Upper lobe of left lung (tissue), 6 donors: Measurements from ENCODE around the gene BMI1. TPM values are rescaled to one million over a fixed set of nuclear protein-coding genes. Genes with fewer than 3 reads are reported as not detected.

Experiments used
- ATAC-seq, 2 donors: fragments of 200-7000 bp; cut with Tn5 transposase; one replicate each; pipeline ENCODE4 v1.9.1; 2022; ENCODE audit warnings: mild to moderate bottlenecking in 2 of 2, moderate library complexity in 2 of 2; ENCODE audit not compliant: low FRiP score in 2 of 2
- DNase-seq, 2 donors: peaks; one replicate each; pipeline ENCODE4 v3.0.0-alpha.2; 2019 to 2020
- H3K27ac ChIP-seq, 4 donors: fragments of 200-600 bp; sonication (generic); one replicate each; pipeline ENCODE4 v1.5.1; 2016 to 2019
- H3K27me3 ChIP-seq, 4 donors: fragments of 200-600 bp; sonication (generic); one replicate each; pipeline ENCODE4 v1.5.1; 2017 to 2019
- H3K36me3 ChIP-seq, 4 donors: fragments of 200-600 bp; sonication (generic); one replicate each; pipeline ENCODE4 v1.5.1; 2016 to 2019
- H3K4me1 ChIP-seq, 4 donors: fragments of 200-600 bp; sonication (generic); one replicate each; pipeline ENCODE4 v1.5.1; 2018 to 2019
- H3K4me3 ChIP-seq, 4 donors: fragments of 200-600 bp; sonication (generic); one replicate each; pipeline ENCODE4 v1.5.1; 2017 to 2019; ENCODE audit warnings: mild to moderate bottlenecking in 2 of 4, moderate library complexity in 1 of 4
- H3K9me3 ChIP-seq, 4 donors: fragments of 200-600 bp; sonication (generic); one replicate each; pipeline ENCODE4 v1.5.1; 2018 to 2019
- CTCF ChIP-seq, 6 experiments: fragments of 450-650 bp in 4 of 6; fragments of 200-600 bp in 2 of 6; sonication (generic) in 2 of 6; IDR thresholded peaks; one replicate each; pipeline ENCODE4 v1.5.1; 2016 to 2019; ENCODE audit warnings: antibody characterized with exemption in 6 of 6
- EP300 ChIP-seq, 4 donors: sonication (generic); formaldehyde crosslinking; IDR thresholded peaks; one replicate each; pipeline ENCODE4 v1.5.1; 2017; ENCODE audit warnings: antibody characterized with exemption in 4 of 4, control low read depth in 2 of 4
- POLR2A ChIP-seq, 4 donors: fragments of 450-650 bp; IDR thresholded peaks; one replicate each; pipeline ENCODE4 v1.5.1; 2016 to 2017; ENCODE audit warnings: antibody characterized with exemption in 4 of 4, mild to moderate bottlenecking in 2 of 4
- POLR2AphosphoS5 ChIP-seq, 2 donors: sonication (generic); formaldehyde crosslinking; IDR thresholded peaks; one replicate each; pipeline ENCODE4 v1.5.1; 2017; ENCODE audit warnings: antibody characterized with exemption in 2 of 2
- WGBS, 2 donors: methylation state at CpG; one replicate each; pipeline ENCODE4 v1.1.5; 2017 to 2018; 5-methylcytosine and 5-hydroxymethylcytosine counted together
- total RNA-seq, 6 donors: library from RNA; depleted of rRNA in 4 of 6; stranded (reverse); fragments of >200 nt in 4 of 6; gene quantifications; one replicate each; pipeline versions ENCODE4 v1.1.0 to v1.2.1, GENCODE V29; 2016 to 2021
- donor health status: DM: no; HTN: no; CAD: no; lungs with moderate emphysema.
- donor health status: DM: no; HTN: yes; CAD: no; lungs with severe emphysema.

BMI1 gene
- total RNA-seq, 6 donors from 2014 or later, result 13.0 to 73.3 (median 41.5) TPM

DNA sequence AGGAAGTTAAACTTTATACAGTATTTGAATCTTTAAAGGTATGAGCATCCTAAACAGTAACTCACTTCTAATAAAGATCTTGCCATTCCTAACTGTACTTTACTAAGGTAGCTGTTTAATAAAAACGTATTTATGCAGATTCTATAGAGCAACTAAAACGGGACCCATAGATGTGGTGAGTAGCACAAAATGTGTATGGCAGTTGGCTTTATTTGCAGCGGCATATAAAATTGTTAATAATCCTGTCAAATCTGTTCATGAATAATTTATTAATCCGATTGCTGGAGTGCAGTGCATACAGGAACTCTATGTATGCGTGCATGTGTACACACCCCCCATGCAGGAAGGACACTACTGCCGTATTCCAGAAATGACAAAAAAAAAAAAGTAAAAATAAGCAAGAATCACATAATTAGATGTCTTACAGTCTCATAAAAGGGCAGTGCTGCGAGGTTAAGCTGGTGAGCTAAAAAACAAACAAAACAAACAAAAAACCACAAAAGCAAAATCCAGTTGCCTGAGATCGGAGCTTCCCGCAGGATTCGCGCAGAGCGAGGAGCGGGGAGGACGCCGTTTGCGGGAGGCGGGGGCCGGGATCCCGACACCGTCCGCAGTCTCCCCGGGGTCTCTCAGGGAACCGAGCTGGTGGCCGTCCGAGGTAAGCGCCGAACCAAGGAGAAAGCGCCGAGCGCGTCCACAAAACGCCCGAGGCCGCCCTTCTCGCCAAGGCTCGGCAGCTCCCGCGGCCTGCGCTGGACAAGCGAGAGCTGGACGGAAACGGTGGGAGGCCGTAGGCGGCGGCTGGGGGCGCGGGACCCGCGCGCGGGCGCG is 5.2 kb upstream of the BMI1 start:
- no peak for TF ChIP-seq EP300 (IDR thresholded peaks at IDR 0.05)
- TF ChIP-seq POLR2A (IDR thresholded peaks at IDR 0.05), result no peak
- TF ChIP-seq POLR2AphosphoS5 (IDR thresholded peaks at IDR 0.05), result no peak
- TF ChIP-seq CTCF (IDR thresholded peaks at IDR 0.05), result peak in 3 of 6 experiments; percentile 6 to 18 (median 8)
- H3K9me3 ChIP-seq, result no peaks in the 10 kb centered on the region
- H3K27me3 ChIP-seq, result no peaks in the 10 kb centered on the region
- DNase-seq (no peak), ATAC-seq (no peak)
- peak overlapping the region; percentile 90 to 96 (median 91) for H3K27ac ChIP-seq
- peak overlapping the region; percentile 44 to 88 (median 80) for H3K4me3 ChIP-seq
- H3K36me3 ChIP-seq, result no peaks in the 10 kb centered on the region
- WGBS, 2 donors, result 0 to 2% methylated on average over 23 to 48 of the region's 53 CpGs
- H3K4me1 ChIP-seq, result peaks cover 15 to 31% (median 21%) of the 10 kb centered on the region in 4 donors

DNA sequence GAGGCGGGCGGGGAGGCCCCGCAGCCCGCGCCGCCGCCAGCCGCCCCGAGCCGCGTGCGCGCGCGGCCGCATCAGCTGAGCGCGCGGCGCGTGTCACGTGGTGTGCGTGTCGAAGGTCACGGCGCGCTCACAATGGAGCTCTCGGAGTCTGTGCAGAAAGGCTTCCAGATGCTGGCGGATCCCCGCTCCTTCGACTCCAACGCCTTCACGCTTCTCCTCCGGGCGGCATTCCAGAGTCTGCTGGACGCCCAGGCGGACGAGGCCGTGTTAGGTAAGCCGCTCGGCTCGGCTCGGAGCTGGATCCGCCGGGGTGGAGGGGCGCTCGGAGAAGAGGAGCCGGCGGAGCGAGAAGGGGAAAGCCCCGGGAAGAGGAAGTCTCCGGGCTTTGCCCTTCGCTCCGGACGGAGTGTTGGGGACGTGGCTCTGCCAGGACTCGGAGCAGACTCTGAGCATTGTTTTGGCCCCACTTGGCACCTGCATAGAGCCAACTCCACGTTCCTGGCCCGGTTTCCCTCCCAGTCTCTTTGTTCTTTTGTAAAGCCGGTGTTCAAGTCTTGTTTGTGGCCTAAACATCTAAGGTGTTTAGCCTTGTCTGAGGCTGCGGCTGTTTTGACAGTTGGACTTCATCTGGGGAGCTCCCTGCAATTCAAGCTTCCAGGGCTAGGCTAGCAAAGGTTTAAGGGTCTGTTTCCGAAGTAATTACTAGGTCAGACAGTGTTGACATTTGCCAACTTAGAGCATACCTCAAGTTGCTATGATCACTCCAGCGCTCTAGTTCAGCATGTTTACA is 4.4 kb upstream of the BMI1 start, which contains the start of gene COMMD3:
Gene COMMD3 (plus strand): TSS at position 103 of the 790 bp plus-strand sequence. CDS start 30 bp downstream, at position 133.
- Histone ChIP-seq H3K4me3 (peak within 1 kb of the TSS; percentile 48 to 88 (median 80)), H3K4me1 (peaks cover 15 to 31% (median 21%) of the 10 kb centered on the region in 4 donors), H3K36me3 (no peaks in the 10 kb centered on the region), H3K27me3 (no peaks in the 10 kb centered on the region), H3K27ac (peak within 1 kb of the TSS; percentile 90 to 96 (median 91)), H3K9me3 (no peaks in the 10 kb centered on the region)
- DNase-seq (peak; percentile 87 to 97), ATAC-seq (peak; percentile 95)
- WGBS, 2 donors, result 1% methylated on average over 14 to 39 of the region's 63 CpGs
- TF ChIP-seq CTCF (IDR thresholded peaks at IDR 0.05) (peak in 1 of 6 experiments; percentile 12), POLR2A (IDR thresholded peaks at IDR 0.05) (peak; percentile 41 to 92 (median 81)), EP300 (IDR thresholded peaks at IDR 0.05) (no peak), POLR2AphosphoS5 (IDR thresholded peaks at IDR 0.05) (peak; percentile 88 to 89)

GRCh38 chr10:22317076-22317370 is 3.9 kb upstream of the BMI1 start:
- peak overlapping the region; percentile 48 to 88 (median 80) for H3K4me3 ChIP-seq
- H3K27ac ChIP-seq, result peak overlapping the region; percentile 90 to 96 (median 91)
- peaks cover 0 to under 1% (median 0%) of the 10 kb centered on the region in 4 donors for H3K27me3 ChIP-seq
- H3K4me1 ChIP-seq, result peaks cover 15 to 32% (median 21%) of the 10 kb centered on the region in 4 donors
- peak in 1 of 2 donors; percentile 27 for DNase-seq
- no peaks in the 10 kb centered on the region for H3K9me3 ChIP-seq
- no peaks in the 10 kb centered on the region for H3K36me3 ChIP-seq
- TF ChIP-seq POLR2AphosphoS5 (IDR thresholded peaks at IDR 0.05) (no peak), CTCF (IDR thresholded peaks at IDR 0.05) (no peak), EP300 (IDR thresholded peaks at IDR 0.05) (no peak), POLR2A (IDR thresholded peaks at IDR 0.05) (no peak)
- 8 to 22% methylated on average over 9 of the region's 9 CpGs for WGBS, 2 donors
- ATAC-seq, result peak in 1 of 2 donors; percentile 5

GRCh38 chr10:22317771-22318565 is 2.9 kb upstream of the BMI1 start:
- Histone ChIP-seq H3K27me3 (peaks cover 0 to 3% (median 1%) of the 10 kb centered on the region in 4 donors), H3K4me1 (peaks cover 24 to 41% (median 29%) of the 10 kb centered on the region in 4 donors), H3K27ac (no peak overlapping the region), H3K4me3 (no peak overlapping the region), H3K9me3 (no peaks in the 10 kb centered on the region), H3K36me3 (no peaks in the 10 kb centered on the region)
- no peak for ATAC-seq
- no peak for DNase-seq
- 86 to 92% methylated on average over 6 of the region's 6 CpGs for WGBS, 2 donors
- no peak for TF ChIP-seq POLR2A (IDR thresholded peaks at IDR 0.05)
- no peak for TF ChIP-seq EP300 (IDR thresholded peaks at IDR 0.05)
- TF ChIP-seq CTCF (IDR thresholded peaks at IDR 0.05), result no peak
- TF ChIP-seq POLR2AphosphoS5 (IDR thresholded peaks at IDR 0.05), result no peak
